Heart right ventricle (tissue), 16 donors: ENCODE measurements around the gene USB1. TPM values are rescaled to one million over a fixed set of nuclear protein-coding genes. Genes with fewer than 3 reads are reported as not detected.

Experiments
- ATAC-seq, 8 donors: fragments of 200-7000 bp; cut with Tn5 transposase; one replicate each; pipeline ENCODE4 v1.9.1; 2020; ENCODE audit warnings: mild to moderate bottlenecking in 8 of 8, moderate library complexity in 8 of 8, moderate number of reproducible peaks in 1 of 8
- DNase-seq, 2 donors: peaks; one replicate each; pipeline ENCODE4 v3.0.0-alpha.2; 2020
- H3K27ac ChIP-seq, 10 donors: fragments of 200-600 bp; sonication (generic) in 2 of 10; one replicate each; pipeline versions ENCODE4 v1.5.0 to v1.8.0; 2020 to 2022; ENCODE audit warnings: mild to moderate bottlenecking in 3 of 10
- H3K27me3 ChIP-seq, 7 donors: fragments of 200-600 bp; one replicate each; pipeline ENCODE4 v1.8.0; 2021 to 2022; ENCODE audit warnings: mild to moderate bottlenecking in 2 of 7
- H3K36me3 ChIP-seq, 9 donors: fragments of 200-600 bp; sonication (generic) in 1 of 9; one replicate each; pipeline versions ENCODE4 v1.5.0 to v1.8.0; 2020 to 2022; ENCODE audit warnings: mild to moderate bottlenecking in 2 of 9
- H3K4me1 ChIP-seq, 9 donors: fragments of 200-600 bp; sonication (generic) in 1 of 9; one replicate each; pipeline versions ENCODE4 v1.5.0 to v1.8.0; 2020 to 2022; ENCODE audit warnings: mild to moderate bottlenecking in 4 of 9
- H3K4me3 ChIP-seq, 10 donors: fragments of 200-600 bp; sonication (generic) in 2 of 10; one replicate each; pipeline versions ENCODE4 v1.5.0 to v1.8.0; 2020 to 2022; ENCODE audit warnings: mild to moderate bottlenecking in 7 of 10, moderate library complexity in 2 of 10
- H3K9me3 ChIP-seq, 11 donors: fragments of 200-600 bp in 10 of 11; sonication (generic) in 2 of 11; one replicate each; pipeline versions ENCODE4 v1.5.0 to v1.8.0; 2013 to 2022; ENCODE audit warnings: mild to moderate bottlenecking in 2 of 11, control low read depth in 1 of 11, moderate library complexity in 1 of 11
- CTCF ChIP-seq, 9 donors: fragments of 200-600 bp; sonication (generic) in 2 of 9; IDR thresholded peaks; one replicate each; pipeline versions ENCODE4 v1.5.0 to v1.8.0; 2021 to 2022; ENCODE audit warnings: antibody characterized with exemption in 9 of 9, mild to moderate bottlenecking in 5 of 9, moderate library complexity in 1 of 9
- WGBS, 2 donors: extraction: QIAGEN DNeasy Blood & Tissue Kit; methylation state at CpG; one replicate each; pipeline ENCODE4 v1.1.7; 2013; ENCODE audit warnings: inconsistent platforms in 1 of 2; 5-methylcytosine and 5-hydroxymethylcytosine counted together
- intact Hi-C, 10 donors: fragments of 100-400 bp; cut with DNase I; formaldehyde crosslinking; loops; one replicate each; pipeline versions ENCODE4 v1.11.1 to v1.14.2; 2022
- polyA plus RNA-seq, 2 donors: library from polyadenylated mRNA; stranded (reverse); fragments of 200-250 nt; gene quantifications; one replicate each; pipeline ENCODE4 v1.2.3, GENCODE V29; 2013
- total RNA-seq, 10 donors: library from RNA; stranded (reverse); fragmentation: NEBNext Ultra II Directional in 3 of 10; extraction: Animal tissue kit (Norgen Biotek cat#: 25700) in 3 of 10; gene quantifications; one replicate each; pipeline versions ENCODE4 v1.2.1 to v1.2.4, GENCODE V29; 2021 to 2023
- donor health status: Arrhythmogenic right ventricular cardiomyopathy.
- donor health status: ischemic (EF 13 %, LVEDD 7.1; RV severe dilation, severe dysfunction).
- donor health status: healthy with polysubstance abuse.
- donor health status: DM: no; HTN: yes; CAD: no.
- donor health status: DM: no; HTN: no; CAD: no.
- donor health status: ischemic (EF 25% LVEDD 6.9; RV normal size, moderate dysfunction).
- donor health status: ischemic (EF 25% LVEDD 5.7; RV mildly dilated, moderate dysfunction).
- donor health status: healthy.
- donor health status: DM: yes; HTN: yes; CAD: no.
- donor health status: Ischemic cardiomyopathy.
- donor health status: ischemic (EF 35%, LVEDD 5.7; RV mildly dilated, moderate dysfunction).
- donor health status: nonischemic (EF 11% LVEDD 7.7; RV severe dilation, severe dysfunction).
- donor health status: DM: yes; HTN: yes; CAD: no.
- donor health status: PGD.
- donor health status: ischemic (EF 29% LVEDD 5.4; RV normal size, mild dysfunction).
- donor health status: nonischemic (EF 23%, LVEDD 6.1; RV moderate dilation, normal function).

Gene USB1
- total and polyA plus RNA-seq, 12 donors = 21.1 to 44.3 (median 31.5) TPM

GRCh38 chr16:58025351-58026138, 24.3 kb downstream of the USB1 start, which contains the start of gene MMP15:
Gene MMP15 (plus strand): TSS chr16:58025754. CDS start chr16:58026351, 597 bp downstream.
- peaks cover 33 to 93% (median 77%) of the 10 kb centered on the region in 9 donors for H3K4me1 ChIP-seq
- WGBS, 2 donors = 0 to 1% methylated on average over 75 to 89 of the region's 90 CpGs
- H3K4me3 ChIP-seq = peak within 1 kb of the TSS; percentile 60 to 95 (median 89)
- TF ChIP-seq CTCF (IDR thresholded peaks at IDR 0.05) = no peak
- peaks cover 0 to 43% (median 0%) of the 10 kb centered on the region in 7 donors for H3K27me3 ChIP-seq
- peak within 1 kb of the TSS; percentile 72 to 99 (median 94) for H3K27ac ChIP-seq
- ATAC-seq = peak; percentile 50 to 72 (median 61)
- H3K36me3 ChIP-seq = peaks cover 0 to 6% (median 0%) of the 10 kb centered on the region in 9 donors
- DNase-seq = peak; percentile 76 to 80
- H3K9me3 ChIP-seq = no peaks in the 10 kb centered on the region
- intact Hi-C loops = loop anchor here in 6 of 10 donors (2.0 to 10.0 kb wide), 4 partner anchors 55 to 169 kb away; partner anchors contain the start of genes CSNK2A2 (in 4 of the 6) and CFAP20 (in 1 of the 6)

GRCh38 chr16:58026139-58026704, 25.0 kb downstream of the USB1 start:
- peak in 3 of 9 donors; percentile 4 to 14 (median 4) for TF ChIP-seq CTCF (IDR thresholded peaks at IDR 0.05)
- peaks cover 0 to 43% (median 0%) of the 10 kb centered on the region in 7 donors for H3K27me3 ChIP-seq
- peaks cover 0 to 6% (median 0%) of the 10 kb centered on the region in 9 donors for H3K36me3 ChIP-seq
- peaks cover 39 to 93% (median 82%) of the 10 kb centered on the region in 9 donors for H3K4me1 ChIP-seq
- ATAC-seq (peak; percentile 21 to 50 (median 37)), DNase-seq (peak in 1 of 2 donors; percentile 73)
- H3K4me3 ChIP-seq = peak overlapping the region; percentile 60 to 95 (median 89)
- H3K27ac ChIP-seq = peak overlapping the region; percentile 72 to 99 (median 94)
- intact Hi-C loops = loop anchor here in 6 of 10 donors (2.0 to 10.0 kb wide), 4 partner anchors 55 to 169 kb away; partner anchors contain the start of genes CSNK2A2 (in 4 of the 6) and CFAP20 (in 1 of the 6)
- H3K9me3 ChIP-seq = no peaks in the 10 kb centered on the region
- 0 to 1% methylated on average over 65 of the region's 65 CpGs for WGBS, 2 donors

- DNase-seq = peak in 1 of 2 donors; percentile 42
- WGBS, 2 donors = 1% methylated on average over 38 of the region's 38 CpGs
Measured at GRCh38 chr16:58026705-58027160, 25.5 kb downstream of the USB1 start.

More at GRCh38 chr16:58026705-58027160, 25.5 kb downstream of the USB1 start:
- intact Hi-C loops = loop anchor here in 6 of 10 donors (2.0 to 10.0 kb wide), 4 partner anchors 54 to 168 kb away; partner anchors contain the start of genes CSNK2A2 (in 4 of the 6) and CFAP20 (in 1 of the 6)
- peaks cover 0 to 6% (median 0%) of the 10 kb centered on the region in 9 donors for H3K36me3 ChIP-seq
- peak in 7 of 8 donors; percentile 1 to 29 (median 13) for ATAC-seq
- H3K27ac ChIP-seq = peak overlapping the region; percentile 72 to 99 (median 94)
- peaks cover 39 to 93% (median 83%) of the 10 kb centered on the region in 9 donors for H3K4me1 ChIP-seq
- TF ChIP-seq CTCF (IDR thresholded peaks at IDR 0.05) = no peak
- H3K9me3 ChIP-seq = no peaks in the 10 kb centered on the region
- peaks cover 0 to 43% (median 0%) of the 10 kb centered on the region in 7 donors for H3K27me3 ChIP-seq
- H3K4me3 ChIP-seq = peak overlapping the region; percentile 60 to 95 (median 89)
